OCI-LY3 (cell line): Measurements from ENCODE around the gene NNT.
"Not testable (repeated sequence)": the region's sequence is repeated elsewhere in the genome, so short reads cannot be mapped to it uniquely, and the experiment has no call there.

Experiments
- H2AFZ ChIP-seq: fragments of 200-600, 300-600 bp; shearing (Covaris generic); 2 replicates; pipeline ENCODE4 v1.6.0; 2014; ENCODE audit warnings: antibody characterized with exemption, low read depth, low read length
- H3K27ac ChIP-seq: fragments of 200-600, 300-600 bp; sonication (generic); 2 replicates; pipeline ENCODE4 v1.5.1; 2014; ENCODE audit warnings: mild to moderate bottlenecking, low read length, moderate library complexity, mixed read lengths
- H3K27me3 ChIP-seq: fragments of 200-600, 300-600 bp; sonication (generic); 2 replicates; pipeline ENCODE4 v1.6.1; 2014; ENCODE audit warnings: low read depth, low read length, mixed read lengths
- H3K36me3 ChIP-seq: fragments of 200-600, 300-600 bp; sonication (generic); replicated peaks from 2 replicates; pipeline ENCODE3; 2014; ENCODE audit warnings: low read depth, low read length, mixed read lengths
- H3K4me1 ChIP-seq: fragments of 300-600, 200-600 bp; sonication (generic); 2 replicates; pipeline ENCODE4 v1.6.1; 2014; ENCODE audit warnings: low read length, mixed read lengths
- H3K4me2 ChIP-seq: fragments of 200-600, 300-600 bp; sonication (generic); 2 replicates; pipeline ENCODE4 v1.6.1; 2014; ENCODE audit warnings: low read length, mixed read lengths
- H3K4me3 ChIP-seq: fragments of 300-600, 200-600 bp; sonication (generic); 2 replicates; pipeline ENCODE4 v1.5.1; 2014; ENCODE audit warnings: antibody characterized with exemption, mild to moderate bottlenecking, low read length, moderate library complexity
- H3K79me2 ChIP-seq: fragments of 300-600, 200-600 bp; shearing (Covaris generic); 2 replicates; pipeline ENCODE4 v1.6.1; 2014; ENCODE audit warnings: mild to moderate bottlenecking, low read length, mixed read lengths
- H3K9ac ChIP-seq: fragments of 300-600, 200-600 bp; shearing (Covaris generic); 2 replicates; pipeline ENCODE4 v1.6.0; 2014; ENCODE audit warnings: mild to moderate bottlenecking, low read length, moderate library complexity
- H3K9me3 ChIP-seq: fragments of 200-600, 300-600 bp; shearing (Covaris generic); 2 replicates; pipeline ENCODE4 v1.6.1; 2014; ENCODE audit warnings: low read length, mixed read lengths; ENCODE audit not compliant: insufficient read depth
- H4K20me1 ChIP-seq: fragments of 200-600, 300-600 bp; sonication (generic); 2 replicates; pipeline ENCODE4 v1.6.1; 2016; ENCODE audit warnings: low read length, mixed read lengths; ENCODE audit not compliant: insufficient read depth
- CTCF ChIP-seq: fragments of 200-600, 300-600 bp; sonication (generic); IDR thresholded peaks from 2 replicates; pipeline ENCODE4 v1.5.1; 2014; ENCODE audit warnings: antibody characterized with exemption, low read length, low read depth
- EZH2phosphoT487 ChIP-seq: fragments of 200-600 bp; shearing (Covaris generic); IDR thresholded peaks from 2 replicates; pipeline ENCODE4 v1.6.1; 2018; ENCODE audit warnings: antibody characterized with exemption, mixed run types, low read depth

The NNT gene

GRCh38 chr5:43588842-43589241 lies 14.1 kb upstream of the NNT start:
- Histone ChIP-seq H3K9me3 (no peaks in the 10 kb centered on the region), H3K4me1 (no peaks in the 10 kb centered on the region), H3K27ac (no peak overlapping the region), H3K36me3 (no peaks in the 10 kb centered on the region), H3K4me2 (no peak overlapping the region), H4K20me1 (no peaks in the 10 kb centered on the region), H3K9ac (no peak overlapping the region), H2AFZ (no peak overlapping the region), H3K4me3 (no peak overlapping the region), H3K79me2 (no peaks in the 10 kb centered on the region), H3K27me3 (no peaks in the 10 kb centered on the region)
- TF ChIP-seq CTCF (no peak), EZH2phosphoT487 (no peak)

- no peaks in the 10 kb centered on the region for H4K20me1 ChIP-seq
- H2AFZ ChIP-seq: no peak overlapping the region
- H3K79me2 ChIP-seq: no peaks in the 10 kb centered on the region
- no peaks in the 10 kb centered on the region for H3K4me1 ChIP-seq
- TF ChIP-seq CTCF: no peak
- no peak for TF ChIP-seq EZH2phosphoT487
- no peak overlapping the region for H3K9ac ChIP-seq
- no peak overlapping the region for H3K4me3 ChIP-seq
- no peaks in the 10 kb centered on the region for H3K36me3 ChIP-seq
- H3K27me3 ChIP-seq: no peaks in the 10 kb centered on the region
- H3K9me3 ChIP-seq: no peaks in the 10 kb centered on the region
- no peak overlapping the region for H3K4me2 ChIP-seq
- H3K27ac ChIP-seq: no peak overlapping the region
These were observed 13.7 kb upstream of the NNT start for GRCh38 chr5:43589310-43589709.

GRCh38 chr5:43590700-43591099 lies 12.3 kb upstream of the NNT start:
- no peak for TF ChIP-seq EZH2phosphoT487
- Histone ChIP-seq H3K27ac (no peak overlapping the region), H3K9ac (no peak overlapping the region), H3K27me3 (no peaks in the 10 kb centered on the region), H3K9me3 (no peaks in the 10 kb centered on the region), H3K4me2 (no peak overlapping the region), H3K79me2 (no peaks in the 10 kb centered on the region), H2AFZ (no peak overlapping the region), H3K36me3 (no peaks in the 10 kb centered on the region), H4K20me1 (no peaks in the 10 kb centered on the region), H3K4me1 (no peaks in the 10 kb centered on the region), H3K4me3 (no peak overlapping the region)

- Histone ChIP-seq H3K4me3 (no peak overlapping the region), H3K36me3 (no peaks in the 10 kb centered on the region), H3K9ac (no peak overlapping the region), H3K4me1 (no peaks in the 10 kb centered on the region), H4K20me1 (no peaks in the 10 kb centered on the region), H3K9me3 (no peaks in the 10 kb centered on the region), H3K27me3 (no peaks in the 10 kb centered on the region), H2AFZ (no peak overlapping the region), H3K4me2 (no peak overlapping the region), H3K79me2 (no peaks in the 10 kb centered on the region), H3K27ac (no peak overlapping the region)
- TF ChIP-seq CTCF (no peak), EZH2phosphoT487 (no peak)
These were observed 10.6 kb upstream of the NNT start for GRCh38 chr5:43592363-43592762.

- H3K36me3 ChIP-seq, H3K4me2 ChIP-seq, H3K9me3 ChIP-seq, H3K9ac ChIP-seq, H3K4me3 ChIP-seq, H4K20me1 ChIP-seq, H2AFZ ChIP-seq, H3K27me3 ChIP-seq, H3K27ac ChIP-seq: not testable (repeated sequence)
- Histone ChIP-seq H3K4me1 (peaks cover 10% of the 10 kb centered on the region), H3K79me2 (peaks cover 23% of the 10 kb centered on the region)
These were observed 4.1 kb upstream of the NNT start for GRCh38 chr5:43598927-43599326.
